SH-SY5Y (cell line): ENCODE results near the gene RTP1.

Source experiments
- GATA2 ChIP-seq: IDR thresholded peaks from 2 replicates; pipeline ENCODE4 v1.6.1; 2011; ENCODE audit warnings: mild to moderate bottlenecking, low read depth, low read length
- GATA3 ChIP-seq: IDR thresholded peaks from 2 replicates; pipeline ENCODE4 v1.6.1; 2011; ENCODE audit warnings: low read depth, mild to moderate bottlenecking, low read length, moderate library complexity

Gene RTP1

GRCh38 chr3:187186375-187186774 is 10.9 kb upstream of the RTP1 start:
- no peak for TF ChIP-seq GATA2
- no peak for TF ChIP-seq GATA3

GRCh38 chr3:187186801-187187421 is 10.4 kb upstream of the RTP1 start:
- no peak for TF ChIP-seq GATA2
- no peak for TF ChIP-seq GATA3

- TF ChIP-seq GATA3 (no peak), GATA2 (no peak)
Measured at GRCh38 chr3:187188931-187189330, 8.4 kb upstream of the RTP1 start.

- no peak for TF ChIP-seq GATA3
- TF ChIP-seq GATA2 = no peak
Measured at GRCh38 chr3:187191271-187191670, 6.0 kb upstream of the RTP1 start.

GRCh38 chr3:187193181-187193580 is 4.1 kb upstream of the RTP1 start:
- TF ChIP-seq GATA3 = no peak
- no peak for TF ChIP-seq GATA2

GRCh38 chr3:187196573-187197334 is 532 bp upstream of the RTP1 start:
- TF ChIP-seq GATA3 (no peak), GATA2 (no peak)

- TF ChIP-seq GATA3 (no peak), GATA2 (no peak)
Measured at GRCh38 chr3:187198490-187198889, 1.2 kb downstream of the RTP1 start.

GRCh38 chr3:187205683-187206082 is 8.4 kb downstream of the RTP1 start:
- TF ChIP-seq GATA3 = no peak
- TF ChIP-seq GATA2 = no peak

GRCh38 chr3:187207062-187207461 is 9.8 kb downstream of the RTP1 start:
- TF ChIP-seq GATA3 = no peak
- TF ChIP-seq GATA2 = no peak

- TF ChIP-seq GATA3 (no peak), GATA2 (no peak)
Measured at GRCh38 chr3:187207624-187208023, 10.3 kb downstream of the RTP1 start.

GRCh38 chr3:187208159-187208558 is 10.9 kb downstream of the RTP1 start:
- TF ChIP-seq GATA2 (no peak), GATA3 (no peak)

GRCh38 chr3:187209491-187209890 is 12.2 kb downstream of the RTP1 start:
- TF ChIP-seq GATA2 = no peak
- TF ChIP-seq GATA3 = no peak

GRCh38 chr3:187210091-187210490 is 12.8 kb downstream of the RTP1 start:
- no peak for TF ChIP-seq GATA3
- no peak for TF ChIP-seq GATA2

GRCh38 chr3:187210545-187211327 is 13.4 kb downstream of the RTP1 start:
- TF ChIP-seq GATA3 (no peak), GATA2 (no peak)

- no peak for TF ChIP-seq GATA2
- TF ChIP-seq GATA3 = no peak
Measured at GRCh38 chr3:187211532-187212195, 14.4 kb downstream of the RTP1 start.
